K562 (cell line): Measurements from ENCODE around the gene FOXM1. TPM values are rescaled to one million over a fixed set of nuclear protein-coding genes. Genes with fewer than 3 reads are reported as not detected.

ENCODE experiments used
- CC2D1A ChIP-seq: fragments of 450-650 bp; IDR thresholded peaks from 2 replicates; pipeline ENCODE4 v1.6.1; 2017; ENCODE audit warnings: mild to moderate bottlenecking
- ETS2 ChIP-seq: IDR thresholded peaks from 2 replicates; pipeline ENCODE4 v1.6.1; 2016; ENCODE audit warnings: borderline replicate concordance, missing genetic modification characterization, mild to moderate bottlenecking, moderate library complexity, missing compliant biosample characterization; ENCODE audit not compliant: poor library complexity, severe bottlenecking
- HNRNPLL ChIP-seq: fragments of 200-400 bp; formaldehyde crosslinking; IDR thresholded peaks from 2 replicates; pipeline ENCODE4 v1.6.1; 2017; ENCODE audit warnings: low read length, low read depth, mild to moderate bottlenecking; ENCODE audit not compliant: poor library complexity, severe bottlenecking
- MYNN ChIP-seq, 2 experiments: sonication (generic); formaldehyde crosslinking in 1 of 2; IDR thresholded peaks; 2 replicates each; pipeline versions ENCODE4 v1.5.0 to v1.6.1; 2016 to 2020; ENCODE audit warnings: antibody characterized with exemption in 1 of 2, missing genetic modification reagents in 1 of 2
- OTX1 ChIP-seq: fragments of 450-650 bp; formaldehyde crosslinking; IDR thresholded peaks from 2 replicates; pipeline ENCODE4 v1.4.0; 2022; ENCODE audit warnings: mild to moderate bottlenecking
- POLR2A ChIP-seq: fragments of 450-650 bp; conservative IDR thresholded peaks from 2 replicates; pipeline ENCODE4 v1.6.1; 2016
- POLR2AphosphoS5 ChIP-seq: IDR thresholded peaks from 2 replicates; pipeline ENCODE4 v1.6.1; 2011; ENCODE audit warnings: mild to moderate bottlenecking, low read depth, low read length, moderate library complexity; ENCODE audit not compliant: control insufficient read depth, insufficient read depth
- RBM22 ChIP-seq: fragments of 200-400 bp; formaldehyde crosslinking; IDR thresholded peaks from 2 replicates; pipeline ENCODE4 v1.6.1; 2018; ENCODE audit warnings: low read length, low read depth; ENCODE audit not compliant: poor library complexity, severe bottlenecking
- STAG1 ChIP-seq: sonication (generic); formaldehyde crosslinking; IDR thresholded peaks from 2 replicates; pipeline ENCODE4 v1.5.0; 2020; ENCODE audit warnings: missing genetic modification reagents, borderline replicate concordance
- TAL1 ChIP-seq: fragments of 450-650 bp; IDR thresholded peaks from 2 replicates; pipeline ENCODE4 v1.6.1; 2016; ENCODE audit warnings: mild to moderate bottlenecking
- U2AF1 ChIP-seq: fragments of 200-400 bp; formaldehyde crosslinking; optimal IDR thresholded peaks from 2 replicates; pipeline ENCODE3; 2017; ENCODE audit warnings: mild to moderate bottlenecking, low read depth, low read length, moderate library complexity
- ZNF232 ChIP-seq: sonication (generic); formaldehyde crosslinking; IDR thresholded peaks from 2 replicates; pipeline ENCODE4 v1.8.0; 2022; ENCODE audit warnings: mild to moderate bottlenecking, missing genetic modification reagents
- ZNF707 ChIP-seq: fragments of 250-450 bp; sonication (Bioruptor Pico); conservative IDR thresholded peaks from 2 replicates; pipeline ENCODE4 v1.8.0; 2022; ENCODE audit warnings: inconsistent platforms, mild to moderate bottlenecking, moderate library complexity
- ZNF830 ChIP-seq: fragments of 250-450 bp; sonication (Bioruptor Pico); IDR thresholded peaks from 2 replicates; pipeline ENCODE4 v1.5.0; 2021; ENCODE audit warnings: mild to moderate bottlenecking
- polyA plus RNA-seq, 8 experiments: library from polyadenylated mRNA; depleted of rRNA in 4 of 8; stranded (reverse) in 5 of 8; unstranded in 3 of 8; fragments of >200 nt; fragmentation: Nextera tagmentation in 2 of 8; fragmentation: Illumina TruSeq in 1 of 8; extraction: Ambion mirVana in 2 of 8; extraction: Trizol in 1 of 8; gene quantifications; 2 replicates each; pipeline versions ENCODE4 v1.2.1 to v1.2.3, GENCODE V29; 2011 to 2014; ENCODE audit warnings: inconsistent platforms in 1 of 8, missing spikeins in 1 of 8
- total RNA-seq, 7 experiments: library from RNA; depleted of rRNA in 6 of 7; stranded (reverse); fragments of >200 nt in 6 of 7; fragmentation: Illumina TruSeq in 2 of 7; extraction: Trizol in 2 of 7; gene quantifications; 2 replicates each; pipeline versions ENCODE4 v1.2.1 to v1.2.3, GENCODE V29; 2011 to 2021; ENCODE audit warnings: low replicate concordance in 1 of 7
- TF ChIP-seq, protein P1 (sequence below): fragments of 450-650 bp; IDR thresholded peaks from 2 replicates; pipeline ENCODE4 v1.6.1; 2017; ENCODE audit warnings: antibody characterized with exemption
- TF ChIP-seq, protein P2 (sequence below): sonication (generic); formaldehyde crosslinking; IDR thresholded peaks from 2 replicates; pipeline ENCODE4 v1.8.0; 2022; ENCODE audit warnings: mild to moderate bottlenecking, low read depth, missing genetic modification reagents
- TF ChIP-seq, protein P3 (sequence below), 2 experiments: IDR thresholded peaks; 2 replicates each; pipeline ENCODE4 v1.6.1; 2012; ENCODE audit warnings: improper control_type of control experiment in 2 of 2, low read depth in 2 of 2, low read length in 2 of 2, borderline replicate concordance in 1 of 2
- TF ChIP-seq, protein P4 (sequence below), 3 experiments: fragments of 200-800 bp in 1 of 3; sonication (Bioruptor generic) in 1 of 3; sonication (generic) in 1 of 3; formaldehyde crosslinking in 1 of 3; IDR thresholded peaks; 2 replicates each; pipeline versions ENCODE4 v1.6.1 to v1.8.0; 2016 to 2022; ENCODE audit warnings: mild to moderate bottlenecking in 2 of 3, missing compliant biosample characterization in 2 of 3, missing genetic modification characterization in 2 of 3, missing genetic modification reagents in 1 of 3
- TF ChIP-seq, protein P5 (sequence below): fragments of 250-450 bp; sonication (Bioruptor Pico); IDR thresholded peaks from 2 replicates; pipeline ENCODE4 v1.8.0; 2022; ENCODE audit warnings: moderate library complexity, mild to moderate bottlenecking, inconsistent platforms

The FOXM1 gene
- total and polyA plus RNA-seq, 9 of the 15 experiments (the other 6 are each of a cell fraction or from before 2014, with no cell fraction given): 8.9 to 46.9 (median 17.2) TPM

DNA sequence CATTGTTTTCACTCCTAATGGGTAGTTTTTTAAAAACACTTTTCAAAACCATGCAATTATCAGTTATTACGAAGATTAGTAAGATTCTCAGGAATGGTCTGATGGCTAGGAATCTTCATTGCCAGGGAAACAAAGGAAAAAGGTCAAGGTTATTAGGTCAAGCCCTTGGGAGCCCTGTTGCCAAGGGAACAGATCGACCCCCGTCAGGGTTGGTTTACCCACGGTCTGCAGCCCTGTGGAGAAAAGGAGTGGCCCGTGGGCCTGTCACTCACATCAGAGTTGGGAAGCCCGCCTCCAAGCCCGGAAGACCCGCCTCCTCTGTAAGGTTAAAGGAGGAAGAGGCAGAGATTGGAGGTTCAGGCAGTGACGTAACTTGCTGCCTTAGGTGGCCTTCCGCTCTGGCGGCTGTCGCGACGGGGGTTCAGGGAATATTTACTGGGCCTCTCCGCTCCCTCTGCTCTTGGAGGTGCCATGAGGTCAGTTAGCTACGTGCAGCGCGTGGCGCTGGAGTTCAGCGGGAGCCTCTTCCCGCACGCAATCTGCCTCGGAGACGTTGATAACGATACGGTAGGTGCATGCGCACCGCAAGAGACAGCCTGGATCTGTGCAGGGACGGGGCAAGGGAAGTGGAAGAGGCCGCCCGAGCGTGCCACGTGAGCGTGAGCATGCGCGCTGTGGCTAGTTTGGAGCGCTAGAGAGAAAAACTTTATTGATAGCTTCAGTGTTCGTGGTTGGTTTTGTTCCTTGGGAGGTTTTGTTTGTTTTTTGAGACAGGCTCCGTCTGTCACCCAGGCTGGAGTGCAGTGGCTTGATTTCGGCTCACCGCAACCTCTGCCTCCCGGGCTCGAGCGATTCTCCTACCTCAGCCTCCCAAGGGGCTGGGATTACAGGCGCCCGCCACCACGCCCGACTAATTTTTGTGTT is 64.4 kb downstream of the FOXM1 start, which contains the start of gene ITFG2 (continued):
- TF ChIP-seq, protein P1, sequence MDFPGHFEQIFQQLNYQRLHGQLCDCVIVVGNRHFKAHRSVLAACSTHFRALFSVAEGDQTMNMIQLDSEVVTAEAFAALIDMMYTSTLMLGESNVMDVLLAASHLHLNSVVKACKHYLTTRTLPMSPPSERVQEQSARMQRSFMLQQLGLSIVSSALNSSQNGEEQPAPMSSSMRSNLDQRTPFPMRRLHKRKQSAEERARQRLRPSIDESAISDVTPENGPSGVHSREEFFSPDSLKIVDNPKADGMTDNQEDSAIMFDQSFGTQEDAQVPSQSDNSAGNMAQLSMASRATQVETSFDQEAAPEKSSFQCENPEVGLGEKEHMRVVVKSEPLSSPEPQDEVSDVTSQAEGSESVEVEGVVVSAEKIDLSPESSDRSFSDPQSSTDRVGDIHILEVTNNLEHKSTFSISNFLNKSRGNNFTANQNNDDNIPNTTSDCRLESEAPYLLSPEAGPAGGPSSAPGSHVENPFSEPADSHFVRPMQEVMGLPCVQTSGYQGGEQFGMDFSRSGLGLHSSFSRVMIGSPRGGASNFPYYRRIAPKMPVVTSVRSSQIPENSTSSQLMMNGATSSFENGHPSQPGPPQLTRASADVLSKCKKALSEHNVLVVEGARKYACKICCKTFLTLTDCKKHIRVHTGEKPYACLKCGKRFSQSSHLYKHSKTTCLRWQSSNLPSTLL: no peak
- TF ChIP-seq ETS2 (no peak), U2AF1 (no peak), ZNF830 (no peak), ZNF707 (CRISPR knock-in tag) (no peak), POLR2A (peak; percentile 98), HNRNPLL (peak; percentile 76), POLR2AphosphoS5 (peak; percentile 82; the same call in 1 of the 2 replicates), MYNN (IDR thresholded peaks at IDR 0.05) (no peak), MYNN (CRISPR knock-in tag; IDR thresholded peaks at IDR 0.05) (no peak), OTX1 (no peak), TAL1 (peak; percentile 17; the same call in 1 of the 2 replicates), ZNF232 (CRISPR knock-in tag) (0 out of 2 replicates have a peak, but pooled peaks have one; percentile 13), STAG1 (CRISPR knock-in tag) (no peak), RBM22 (no peak), CC2D1A (no peak)
- TF ChIP-seq, protein P2, sequence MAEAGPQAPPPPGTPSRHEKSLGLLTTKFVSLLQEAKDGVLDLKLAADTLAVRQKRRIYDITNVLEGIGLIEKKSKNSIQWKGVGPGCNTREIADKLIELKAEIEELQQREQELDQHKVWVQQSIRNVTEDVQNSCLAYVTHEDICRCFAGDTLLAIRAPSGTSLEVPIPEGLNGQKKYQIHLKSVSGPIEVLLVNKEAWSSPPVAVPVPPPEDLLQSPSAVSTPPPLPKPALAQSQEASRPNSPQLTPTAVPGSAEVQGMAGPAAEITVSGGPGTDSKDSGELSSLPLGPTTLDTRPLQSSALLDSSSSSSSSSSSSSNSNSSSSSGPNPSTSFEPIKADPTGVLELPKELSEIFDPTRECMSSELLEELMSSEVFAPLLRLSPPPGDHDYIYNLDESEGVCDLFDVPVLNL (CRISPR knock-in tag): no peak
- TF ChIP-seq, protein P3, sequence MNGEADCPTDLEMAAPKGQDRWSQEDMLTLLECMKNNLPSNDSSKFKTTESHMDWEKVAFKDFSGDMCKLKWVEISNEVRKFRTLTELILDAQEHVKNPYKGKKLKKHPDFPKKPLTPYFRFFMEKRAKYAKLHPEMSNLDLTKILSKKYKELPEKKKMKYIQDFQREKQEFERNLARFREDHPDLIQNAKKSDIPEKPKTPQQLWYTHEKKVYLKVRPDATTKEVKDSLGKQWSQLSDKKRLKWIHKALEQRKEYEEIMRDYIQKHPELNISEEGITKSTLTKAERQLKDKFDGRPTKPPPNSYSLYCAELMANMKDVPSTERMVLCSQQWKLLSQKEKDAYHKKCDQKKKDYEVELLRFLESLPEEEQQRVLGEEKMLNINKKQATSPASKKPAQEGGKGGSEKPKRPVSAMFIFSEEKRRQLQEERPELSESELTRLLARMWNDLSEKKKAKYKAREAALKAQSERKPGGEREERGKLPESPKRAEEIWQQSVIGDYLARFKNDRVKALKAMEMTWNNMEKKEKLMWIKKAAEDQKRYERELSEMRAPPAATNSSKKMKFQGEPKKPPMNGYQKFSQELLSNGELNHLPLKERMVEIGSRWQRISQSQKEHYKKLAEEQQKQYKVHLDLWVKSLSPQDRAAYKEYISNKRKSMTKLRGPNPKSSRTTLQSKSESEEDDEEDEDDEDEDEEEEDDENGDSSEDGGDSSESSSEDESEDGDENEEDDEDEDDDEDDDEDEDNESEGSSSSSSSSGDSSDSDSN (IDR thresholded peaks at IDR 0.05; ENCODE audit: borderline replicate concordance in 1 of 2, low read depth in 2 of 2, low read length in 2 of 2): no peak
- TF ChIP-seq, protein P4, sequence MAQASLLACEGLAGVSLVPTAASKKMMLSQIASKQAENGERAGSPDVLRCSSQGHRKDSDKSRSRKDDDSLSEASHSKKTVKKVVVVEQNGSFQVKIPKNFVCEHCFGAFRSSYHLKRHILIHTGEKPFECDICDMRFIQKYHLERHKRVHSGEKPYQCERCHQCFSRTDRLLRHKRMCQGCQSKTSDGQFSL (CRISPR knock-in tag; IDR thresholded peaks at IDR 0.05): 0 out of 2 replicates have a peak, but pooled peaks have one; percentile 23
- TF ChIP-seq, protein P4 (tag; IDR thresholded peaks at IDR 0.05): no peak
- TF ChIP-seq, protein P5, sequence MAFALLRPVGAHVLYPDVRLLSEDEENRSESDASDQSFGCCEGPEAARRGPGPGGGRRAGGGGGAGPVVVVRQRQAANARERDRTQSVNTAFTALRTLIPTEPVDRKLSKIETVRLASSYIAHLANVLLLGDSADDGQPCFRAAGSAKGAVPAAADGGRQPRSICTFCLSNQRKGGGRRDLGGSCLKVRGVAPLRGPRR: no peak
